HuH-7 (cell line): ENCODE measurements around the gene CHMP6.

Experiments used
- DNase-seq: peaks from one replicate; pipeline ENCODE4 v3.0.0; 2011; ENCODE audit warnings: low spot score

CHMP6 gene

GRCh38 chr17:80991645-80992076, at the start of gene CHMP6:
Gene CHMP6 (plus strand): TSS chr17:80991841. CDS start chr17:80991919, 78 bp downstream.
- DNase-seq = peak; percentile 91

GRCh38 chr17:80942423-80943345, 49.0 kb upstream of the CHMP6 start:
- DNase-seq = no peak

GRCh38 chr17:80943346-80944145, 48.1 kb upstream of the CHMP6 start:
- no peak for DNase-seq

- DNase-seq = no peak
Measured at GRCh38 chr17:80944326-80944725, 47.3 kb upstream of the CHMP6 start.

GRCh38 chr17:80945736-80946135, 45.9 kb upstream of the CHMP6 start:
- DNase-seq = no peak

GRCh38 chr17:80946449-80946848, 45.2 kb upstream of the CHMP6 start:
- no peak for DNase-seq

- no peak for DNase-seq
Measured at GRCh38 chr17:80947200-80947940, 44.3 kb upstream of the CHMP6 start.

- DNase-seq = no peak
Measured at GRCh38 chr17:80948019-80948975, 43.3 kb upstream of the CHMP6 start.

GRCh38 chr17:80948976-80949450, 42.6 kb upstream of the CHMP6 start:
- DNase-seq = no peak

GRCh38 chr17:80949451-80950421, 41.9 kb upstream of the CHMP6 start:
- no peak for DNase-seq

GRCh38 chr17:80950466-80951120, 41.0 kb upstream of the CHMP6 start:
- DNase-seq = no peak

- DNase-seq = no peak
Measured at GRCh38 chr17:80951121-80952090, 40.2 kb upstream of the CHMP6 start.

- no peak for DNase-seq
Measured at GRCh38 chr17:80952291-80952690, 39.4 kb upstream of the CHMP6 start.

- DNase-seq = no peak
Measured at GRCh38 chr17:80953471-80954315, 37.9 kb upstream of the CHMP6 start.

- no peak for DNase-seq
Measured at GRCh38 chr17:80955078-80955477, 36.6 kb upstream of the CHMP6 start.

- DNase-seq = no peak
Measured at GRCh38 chr17:80955671-80956280, 35.9 kb upstream of the CHMP6 start.
